Glutamatergic neuron (in vitro differentiated cells): Measurements from ENCODE around the gene SCUBE1. TPM values are rescaled to one million over a fixed set of nuclear protein-coding genes. Genes with fewer than 3 reads are reported as not detected.

ENCODE experiments used
- DNase-seq: peaks from one replicate; pipeline ENCODE4 v3.0.0; 2022
- H3K27ac Mint-ChIP-seq: one replicate; pipeline ENCODE4 v1.8.0; 2020; ENCODE audit warnings: mild to moderate bottlenecking, mixed read lengths, inconsistent platforms; ENCODE audit not compliant: unreplicated experiment
- H3K27me3 Mint-ChIP-seq: one replicate; pipeline ENCODE4 v1.8.0; 2020; ENCODE audit warnings: mild to moderate bottlenecking, moderate library complexity, mixed read lengths, inconsistent platforms; ENCODE audit not compliant: unreplicated experiment
- H3K36me3 Mint-ChIP-seq: one replicate; pipeline ENCODE4 v1.8.0; 2020; ENCODE audit warnings: mild to moderate bottlenecking, mixed read lengths, inconsistent platforms; ENCODE audit not compliant: unreplicated experiment
- H3K4me1 Mint-ChIP-seq: one replicate; pipeline ENCODE4 v1.8.0; 2020; ENCODE audit warnings: mild to moderate bottlenecking, low read depth, mixed read lengths, inconsistent platforms; ENCODE audit not compliant: unreplicated experiment
- H3K4me3 Mint-ChIP-seq: one replicate; pipeline ENCODE4 v1.8.0; 2020; ENCODE audit warnings: mild to moderate bottlenecking, mixed read lengths, inconsistent platforms; ENCODE audit not compliant: unreplicated experiment
- H3K9me3 Mint-ChIP-seq: one replicate; pipeline ENCODE4 v1.8.0; 2020; ENCODE audit warnings: mild to moderate bottlenecking, moderate library complexity, mixed read lengths, inconsistent platforms; ENCODE audit not compliant: unreplicated experiment
- CTCF ChIP-seq: fragments of 200-600 bp; sonication (generic); IDR thresholded peaks from one replicate; pipeline ENCODE4 v1.5.0; 2021; ENCODE audit not compliant: partially characterized antibody, unreplicated experiment
- total RNA-seq: library from RNA; stranded (reverse); fragmentation: NEBNext Ultra II Directional; extraction: Animal tissue kit (Norgen Biotek cat#: 25700); gene quantifications from one replicate; pipeline ENCODE4 v1.2.1, GENCODE V29; 2021; ENCODE audit not compliant: unreplicated experiment

SCUBE1 gene
- total RNA-seq, 1 donor from 2014 or later = 25.8 TPM

DNA sequence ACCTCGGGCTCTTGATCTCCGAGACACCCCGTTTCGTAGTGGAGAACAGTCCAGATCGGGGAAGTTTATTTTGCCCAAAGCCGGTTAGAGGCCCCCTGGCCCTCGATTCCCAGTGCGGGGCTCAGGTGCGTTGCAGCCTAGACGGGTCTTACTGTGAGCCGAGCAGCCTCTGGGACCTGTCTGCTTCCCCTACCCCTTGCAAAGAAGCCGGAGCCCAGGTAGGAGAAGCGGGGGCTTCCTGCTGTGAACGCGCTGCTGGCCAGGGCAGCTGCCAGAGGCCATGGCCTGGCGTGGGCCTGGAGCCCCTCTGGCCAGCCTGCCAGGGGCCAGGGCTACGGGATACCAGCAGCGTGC, 191.2 kb downstream of the SCUBE1 start:
- Mint-ChIP-seq H3K4me3 (no peak overlapping the region), H3K27ac (no peak overlapping the region), H3K27me3 (peaks cover 3% of the 10 kb centered on the region), H3K9me3 (peaks cover 2% of the 10 kb centered on the region), H3K4me1 (peaks cover 1% of the 10 kb centered on the region), H3K36me3 (no peaks in the 10 kb centered on the region)
- no peak for TF ChIP-seq CTCF
- DNase-seq = no peak

DNA sequence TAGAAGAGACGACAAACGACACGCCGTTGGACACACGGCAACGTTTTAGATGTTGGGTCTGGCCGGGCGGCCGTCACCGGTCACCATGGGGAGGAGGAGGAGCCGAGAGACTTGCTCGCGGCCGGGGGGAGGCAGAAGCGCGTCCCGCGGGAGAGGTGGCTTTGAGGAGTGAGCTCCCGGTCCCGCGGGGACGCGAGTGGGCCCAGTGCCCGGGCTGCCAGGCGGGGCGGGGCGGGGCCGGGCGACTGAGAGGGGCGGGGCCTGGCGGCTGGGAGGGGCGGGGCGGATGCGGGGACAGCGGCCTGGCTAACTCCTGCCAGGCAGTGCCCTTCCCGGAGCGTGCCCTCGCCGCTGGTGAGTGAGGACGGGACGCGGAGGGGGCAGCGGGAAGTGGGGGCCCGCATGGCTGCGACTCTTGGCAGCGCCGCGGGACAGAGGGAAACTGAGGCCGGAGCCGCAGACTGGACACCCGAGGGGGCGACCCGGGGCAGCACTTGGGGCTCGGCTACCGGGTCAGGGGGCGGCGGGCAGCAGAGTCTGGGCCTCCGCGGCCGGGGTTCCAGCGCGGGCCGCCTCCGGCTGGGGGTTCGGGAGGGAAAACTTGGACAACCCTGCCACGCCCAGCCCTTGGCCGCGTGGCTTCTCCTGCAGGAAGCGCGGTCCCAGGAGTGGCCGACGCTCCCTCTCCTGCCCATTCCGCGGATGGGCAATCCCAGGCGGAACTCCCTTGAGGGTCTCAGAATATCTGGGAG, 191.7 kb downstream of the SCUBE1 start, which contains the start of gene TSPO:
Gene TSPO (plus strand): TSS at position 309 of the 752 bp plus-strand sequence. CDS start 7,680 bp downstream, outside the sequence.
- Mint-ChIP-seq H3K4me3 (peak within 1 kb of the TSS; percentile 70), H3K36me3 (no peaks in the 10 kb centered on the region), H3K4me1 (peaks cover 1% of the 10 kb centered on the region), H3K27ac (no peak within 1 kb of the TSS), H3K9me3 (peaks cover 2% of the 10 kb centered on the region), H3K27me3 (peaks cover 3% of the 10 kb centered on the region)
- no peak for TF ChIP-seq CTCF
- DNase-seq = peak; percentile 45

- H3K9me3 Mint-ChIP-seq = peaks cover 2% of the 10 kb centered on the region
- no peak for DNase-seq
- H3K27me3 Mint-ChIP-seq = peaks cover 3% of the 10 kb centered on the region
Observed at GRCh38 chr22:43150731-43151206, 192.4 kb downstream of the SCUBE1 start.

DNA sequence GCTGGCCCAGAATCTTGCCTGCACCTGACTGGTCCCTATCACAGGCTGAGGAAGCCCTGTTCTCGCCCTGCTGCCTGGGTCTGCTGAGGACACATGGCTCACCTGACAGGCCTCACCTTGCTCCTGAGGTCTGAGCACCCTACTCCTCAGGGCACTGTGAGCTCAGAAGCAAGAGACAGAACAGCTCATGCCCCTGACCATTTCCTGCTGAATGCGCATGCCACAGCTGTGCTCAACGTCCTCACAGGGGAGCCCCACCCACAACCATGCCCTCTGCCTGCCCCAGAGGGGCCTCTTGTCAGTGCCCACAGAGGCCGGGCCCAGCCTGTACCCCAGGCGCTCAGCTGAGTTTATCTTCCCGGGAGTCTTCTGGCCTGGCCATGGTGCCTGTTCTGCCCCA, 194.6 kb downstream of the SCUBE1 start:
- Mint-ChIP-seq H3K4me1 (peaks cover 2% of the 10 kb centered on the region), H3K9me3 (peaks cover 2% of the 10 kb centered on the region), H3K27me3 (peaks cover 3% of the 10 kb centered on the region), H3K36me3 (no peaks in the 10 kb centered on the region), H3K4me3 (no peak overlapping the region), H3K27ac (no peak overlapping the region)
- DNase-seq = no peak
- no peak for TF ChIP-seq CTCF

More at GRCh38 chr22:43150731-43151206, 192.4 kb downstream of the SCUBE1 start:
- H3K27ac Mint-ChIP-seq = no peak overlapping the region
- no peaks in the 10 kb centered on the region for H3K36me3 Mint-ChIP-seq
- no peak for TF ChIP-seq CTCF
- H3K4me1 Mint-ChIP-seq = peaks cover 1% of the 10 kb centered on the region
- peak overlapping the region; percentile 70 for H3K4me3 Mint-ChIP-seq

GRCh38 chr22:43147821-43148220, 195.4 kb downstream of the SCUBE1 start:
- peaks cover 1% of the 10 kb centered on the region for H3K4me1 Mint-ChIP-seq
- H3K36me3 Mint-ChIP-seq = no peaks in the 10 kb centered on the region
- H3K4me3 Mint-ChIP-seq = no peak overlapping the region
- DNase-seq = no peak
- no peak overlapping the region for H3K27ac Mint-ChIP-seq
- peaks cover 3% of the 10 kb centered on the region for H3K9me3 Mint-ChIP-seq
- H3K27me3 Mint-ChIP-seq = peaks cover 3% of the 10 kb centered on the region
- TF ChIP-seq CTCF = no peak
